Nephron (organoid): Measurements from ENCODE around the gene DLG1.
"Not testable (repeated sequence)": the region's sequence is repeated elsewhere in the genome, so short reads cannot be mapped to it uniquely, and the experiment has no call there.

ENCODE experiments used
- H3K27ac Mint-ChIP-seq, 3 experiments: 2 replicates each; pipeline ENCODE4 v1.8.0; 2020; ENCODE audit warnings: mixed read lengths in 3 of 3, mild to moderate bottlenecking in 2 of 3, moderate library complexity in 1 of 3
- H3K27me3 Mint-ChIP-seq: 2 replicates; pipeline ENCODE4 v1.8.0; 2021; ENCODE audit warnings: low read depth, mild to moderate bottlenecking, moderate library complexity, mixed read lengths
- H3K36me3 Mint-ChIP-seq: 2 replicates; pipeline ENCODE4 v1.8.0; 2020; ENCODE audit warnings: low read depth, mixed read lengths
- H3K4me1 Mint-ChIP-seq: 2 replicates; pipeline ENCODE4 v1.8.0; 2020; ENCODE audit warnings: mixed read lengths
- H3K4me3 Mint-ChIP-seq, 3 experiments: 2 replicates each; pipeline ENCODE4 v1.8.0; 2020; ENCODE audit warnings: mild to moderate bottlenecking in 3 of 3, mixed read lengths in 3 of 3, moderate library complexity in 2 of 3
- H3K9me3 Mint-ChIP-seq: 2 replicates; pipeline ENCODE4 v1.8.0; 2020; ENCODE audit warnings: mixed read lengths
- CTCF ChIP-seq, 3 experiments: fragments of 200-600 bp; sonication (generic); IDR thresholded peaks; one replicate each; pipeline ENCODE4 v1.5.0; 2021; ENCODE audit warnings: antibody characterized with exemption in 3 of 3; ENCODE audit not compliant: unreplicated experiment in 3 of 3

The DLG1 gene

DNA sequence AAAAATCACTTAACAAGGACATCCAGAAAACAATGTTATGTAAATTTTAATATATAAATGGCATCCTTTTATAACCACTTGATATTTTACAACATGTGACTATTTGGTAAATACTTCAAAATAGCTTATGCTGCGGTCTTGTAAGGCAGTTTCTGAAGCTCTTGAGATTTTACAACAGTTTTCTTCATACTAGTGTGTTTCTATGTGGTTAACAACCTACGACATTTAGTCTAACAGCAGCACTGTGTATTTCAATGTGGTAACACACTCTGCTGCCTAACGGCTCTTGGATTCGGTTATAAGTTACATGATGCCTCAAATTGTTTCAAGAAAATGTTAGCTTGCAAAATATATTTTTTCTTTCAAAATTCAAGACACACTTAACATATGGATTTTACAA is 255.9 kb downstream of the DLG1 start:
- no peaks in the 10 kb centered on the region for H3K9me3 Mint-ChIP-seq
- H3K4me3 Mint-ChIP-seq, result no peak overlapping the region
- H3K36me3 Mint-ChIP-seq, result peaks cover 43% of the 10 kb centered on the region
- H3K4me1 Mint-ChIP-seq, result no peaks in the 10 kb centered on the region
- H3K27ac Mint-ChIP-seq, result no peak overlapping the region
- H3K27me3 Mint-ChIP-seq, result no peaks in the 10 kb centered on the region
- no peak for TF ChIP-seq CTCF (IDR thresholded peaks at IDR 0.05; ENCODE audit: unreplicated experiment in 3 of 3)

DNA sequence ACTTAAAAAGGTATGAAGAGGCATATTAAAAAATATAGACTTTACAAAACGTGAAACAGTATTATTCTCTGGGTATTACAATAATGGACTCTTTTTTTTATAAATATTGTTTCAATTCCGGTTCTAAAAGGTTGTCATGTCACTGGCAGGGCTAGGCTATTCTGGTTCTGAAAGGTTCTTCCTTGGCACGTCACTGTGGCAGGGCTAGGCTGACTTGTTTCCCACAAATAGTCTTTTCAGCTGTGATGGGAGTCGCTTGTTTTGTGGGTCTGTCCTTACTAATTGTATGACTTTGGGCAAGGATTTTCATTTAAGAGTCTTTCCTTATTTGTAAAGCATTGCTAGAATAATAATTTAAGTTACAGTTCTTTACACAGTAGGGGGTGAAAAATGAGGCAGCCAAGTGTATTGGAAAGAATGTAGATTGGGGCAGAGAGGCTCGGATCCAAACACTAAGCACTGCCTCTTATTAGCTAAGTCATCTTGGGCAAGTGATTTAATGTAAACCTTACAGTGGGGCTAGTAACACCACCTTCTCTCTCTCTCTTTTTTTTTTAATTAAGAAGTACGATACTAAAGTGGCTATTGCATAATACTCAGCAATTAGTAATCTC is 256.4 kb downstream of the DLG1 start:
- Mint-ChIP-seq H3K27ac (no peak overlapping the region), H3K4me1 (no peaks in the 10 kb centered on the region), H3K27me3 (no peaks in the 10 kb centered on the region), H3K36me3 (peaks cover 43% of the 10 kb centered on the region), H3K9me3 (no peaks in the 10 kb centered on the region), H3K4me3 (no peak overlapping the region)
- no peak for TF ChIP-seq CTCF (IDR thresholded peaks at IDR 0.05; ENCODE audit: unreplicated experiment in 3 of 3)

DNA sequence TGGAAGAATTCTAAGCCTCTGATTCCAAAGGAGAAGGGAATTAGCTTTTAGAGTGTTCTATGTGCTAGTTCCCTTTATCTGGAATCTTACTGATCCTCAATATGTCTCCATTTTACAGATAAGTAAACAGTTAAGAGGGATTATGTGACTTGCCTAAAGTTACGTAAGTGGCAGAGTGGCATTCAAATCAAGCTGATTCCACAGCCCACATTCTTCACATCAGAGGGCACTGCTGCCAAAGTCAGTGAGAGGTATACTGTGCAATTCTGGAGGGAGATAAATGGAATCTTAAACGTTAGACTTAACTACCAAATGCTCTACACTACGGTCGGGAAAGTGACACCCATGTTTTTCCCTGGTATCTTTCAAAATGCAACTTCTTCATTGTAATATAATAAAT is 257.8 kb downstream of the DLG1 start:
- Mint-ChIP-seq H3K27ac (no peak overlapping the region), H3K4me1 (peaks cover 4% of the 10 kb centered on the region), H3K4me3 (no peak overlapping the region), H3K36me3 (peaks cover 32% of the 10 kb centered on the region), H3K27me3 (peaks cover 5% of the 10 kb centered on the region), H3K9me3 (no peaks in the 10 kb centered on the region)
- no peak for TF ChIP-seq CTCF (IDR thresholded peaks at IDR 0.05; ENCODE audit: unreplicated experiment in 3 of 3)

- Mint-ChIP-seq H3K9me3 (peaks cover 3% of the 10 kb centered on the region), H3K36me3 (peaks cover 17% of the 10 kb centered on the region)
Measured at GRCh38 chr3:197038679-197039462, 259.5 kb downstream of the DLG1 start.

DNA sequence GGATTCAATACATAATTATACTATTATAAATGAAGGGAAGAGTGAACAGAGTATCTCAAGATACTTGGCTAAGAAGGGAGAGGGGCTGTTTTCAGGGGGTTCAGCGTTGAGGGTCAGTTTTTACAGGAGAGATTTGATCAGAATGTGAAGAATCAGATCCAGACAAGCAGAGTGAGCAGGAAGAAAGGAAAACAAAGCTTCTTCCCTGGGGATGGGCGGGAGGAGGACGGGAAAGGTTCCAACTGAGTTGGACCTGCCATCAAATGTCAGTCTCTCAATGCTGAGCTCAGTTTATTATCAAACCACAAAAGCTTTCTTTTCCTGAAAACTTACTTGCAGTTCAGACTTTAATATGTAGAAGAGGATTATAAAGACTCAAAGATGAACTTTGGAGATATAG is 262.8 kb downstream of the DLG1 start:
- peak overlapping the region in 1 of 3 experiments; percentile 39 for H3K27ac Mint-ChIP-seq

More at GRCh38 chr3:197038679-197039462, 259.5 kb downstream of the DLG1 start:
- H3K4me1 Mint-ChIP-seq, result peaks cover 11% of the 10 kb centered on the region
- no peak overlapping the region for H3K4me3 Mint-ChIP-seq
- H3K27me3 Mint-ChIP-seq, result peaks cover 5% of the 10 kb centered on the region
- no peak for TF ChIP-seq CTCF (IDR thresholded peaks at IDR 0.05; ENCODE audit: unreplicated experiment in 3 of 3)
- H3K27ac Mint-ChIP-seq, result no peak overlapping the region

GRCh38 chr3:197034778-197035177 is 263.6 kb downstream of the DLG1 start:
- not testable (repeated sequence) for H3K4me3 Mint-ChIP-seq, H3K9me3 Mint-ChIP-seq, H3K36me3 Mint-ChIP-seq, H3K27ac Mint-ChIP-seq
- peaks cover 26% of the 10 kb centered on the region for H3K27me3 Mint-ChIP-seq
- peaks cover 11% of the 10 kb centered on the region for H3K4me1 Mint-ChIP-seq

More for the DNA sequence above, 262.8 kb downstream of the DLG1 start:
- no peak overlapping the region for H3K4me3 Mint-ChIP-seq
- TF ChIP-seq CTCF (IDR thresholded peaks at IDR 0.05; ENCODE audit: unreplicated experiment in 3 of 3), result no peak
- H3K9me3 Mint-ChIP-seq, result peaks cover 3% of the 10 kb centered on the region
- H3K36me3 Mint-ChIP-seq, result peaks cover 10% of the 10 kb centered on the region
- peaks cover 11% of the 10 kb centered on the region for H3K4me1 Mint-ChIP-seq
- H3K27me3 Mint-ChIP-seq, result peaks cover 22% of the 10 kb centered on the region

DNA sequence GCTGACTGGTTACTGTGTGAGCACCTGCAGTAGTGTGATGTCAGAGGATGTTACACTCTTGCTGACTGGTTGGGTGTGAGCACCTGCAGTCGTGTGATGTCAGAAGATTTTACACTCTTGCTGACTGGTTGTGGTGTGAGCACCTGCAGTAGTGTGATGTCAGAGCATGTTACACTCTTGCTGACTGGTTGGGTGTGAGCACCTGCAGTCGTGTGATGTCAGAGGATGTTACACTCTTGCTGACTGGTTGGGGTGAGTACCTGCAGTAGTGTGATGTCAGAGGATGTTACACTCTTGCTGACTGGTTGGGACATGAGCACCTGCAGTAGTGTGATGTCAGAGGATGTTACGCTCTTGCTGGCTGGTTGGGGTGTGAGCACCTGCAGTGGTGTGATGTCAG is 264.6 kb downstream of the DLG1 start:
- H3K36me3 Mint-ChIP-seq, H3K4me3 Mint-ChIP-seq, H3K27ac Mint-ChIP-seq, H3K9me3 Mint-ChIP-seq: not testable (repeated sequence)
- peaks cover 11% of the 10 kb centered on the region for H3K4me1 Mint-ChIP-seq
- peaks cover 27% of the 10 kb centered on the region for H3K27me3 Mint-ChIP-seq
